ENCODE data around the gene HTR3B.

DNA sequence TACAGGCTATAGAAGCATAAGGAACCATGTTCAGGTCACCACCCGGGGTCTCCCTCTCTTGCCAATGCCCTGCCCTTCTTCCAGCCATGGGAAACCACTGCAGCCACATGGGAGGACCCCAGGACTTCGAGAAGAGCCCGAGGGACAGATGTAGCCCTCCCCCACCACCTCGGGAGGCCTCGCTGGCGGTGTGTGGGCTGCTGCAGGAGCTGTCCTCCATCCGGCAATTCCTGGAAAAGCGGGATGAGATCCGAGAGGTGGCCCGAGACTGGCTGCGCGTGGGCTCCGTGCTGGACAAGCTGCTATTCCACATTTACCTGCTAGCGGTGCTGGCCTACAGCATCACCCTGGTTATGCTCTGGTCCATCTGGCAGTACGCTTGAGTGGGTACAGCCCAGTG, 84.8 kb downstream of the HTR3B start:
- TF ChIP-seq, protein P1, sequence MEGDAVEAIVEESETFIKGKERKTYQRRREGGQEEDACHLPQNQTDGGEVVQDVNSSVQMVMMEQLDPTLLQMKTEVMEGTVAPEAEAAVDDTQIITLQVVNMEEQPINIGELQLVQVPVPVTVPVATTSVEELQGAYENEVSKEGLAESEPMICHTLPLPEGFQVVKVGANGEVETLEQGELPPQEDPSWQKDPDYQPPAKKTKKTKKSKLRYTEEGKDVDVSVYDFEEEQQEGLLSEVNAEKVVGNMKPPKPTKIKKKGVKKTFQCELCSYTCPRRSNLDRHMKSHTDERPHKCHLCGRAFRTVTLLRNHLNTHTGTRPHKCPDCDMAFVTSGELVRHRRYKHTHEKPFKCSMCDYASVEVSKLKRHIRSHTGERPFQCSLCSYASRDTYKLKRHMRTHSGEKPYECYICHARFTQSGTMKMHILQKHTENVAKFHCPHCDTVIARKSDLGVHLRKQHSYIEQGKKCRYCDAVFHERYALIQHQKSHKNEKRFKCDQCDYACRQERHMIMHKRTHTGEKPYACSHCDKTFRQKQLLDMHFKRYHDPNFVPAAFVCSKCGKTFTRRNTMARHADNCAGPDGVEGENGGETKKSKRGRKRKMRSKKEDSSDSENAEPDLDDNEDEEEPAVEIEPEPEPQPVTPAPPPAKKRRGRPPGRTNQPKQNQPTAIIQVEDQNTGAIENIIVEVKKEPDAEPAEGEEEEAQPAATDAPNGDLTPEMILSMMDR (IDR thresholded peaks at IDR 0.05), result no peak
- no peak for TF ChIP-seq EZH2 (IDR thresholded peaks at IDR 0.05)

Data from neural progenitor cell (in vitro differentiated cells).